ENCODE results near the gene PHLPP1. TPM values are rescaled to one million over a fixed set of nuclear protein-coding genes. Genes with fewer than 3 reads are reported as not detected.

The PHLPP1 gene
- total and polyA plus RNA-seq, 10 donors: 1.2 to 10.6 (median 6.7) TPM

DNA sequence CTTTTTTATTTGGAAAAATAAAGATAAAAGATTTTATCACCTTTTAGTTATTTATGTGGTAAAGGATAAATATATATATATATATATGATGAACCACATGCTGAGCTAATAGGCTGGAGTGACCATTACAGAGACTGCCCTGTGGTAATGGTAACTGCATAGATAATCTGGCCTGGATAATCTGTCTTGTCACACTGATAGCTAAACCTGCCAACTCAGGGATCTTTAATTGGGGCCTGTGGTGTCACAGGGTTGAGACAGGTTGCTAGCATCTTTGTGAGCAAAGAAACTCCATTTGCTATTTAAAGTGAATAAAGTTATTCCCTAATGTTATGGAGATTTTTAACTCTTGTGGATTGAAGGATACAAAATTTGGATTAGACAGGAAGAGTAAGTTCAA lies 203.0 kb downstream of the PHLPP1 start:
- intact Hi-C loops (cut with DNase I; ENCODE audit: low total_unique reads): no loop called here
- H3K4me3 ChIP-seq: no peak overlapping the region
- H3K36me3 ChIP-seq: peaks cover 0 to 22% (median 8%) of the 10 kb centered on the region in 6 donors

DNA sequence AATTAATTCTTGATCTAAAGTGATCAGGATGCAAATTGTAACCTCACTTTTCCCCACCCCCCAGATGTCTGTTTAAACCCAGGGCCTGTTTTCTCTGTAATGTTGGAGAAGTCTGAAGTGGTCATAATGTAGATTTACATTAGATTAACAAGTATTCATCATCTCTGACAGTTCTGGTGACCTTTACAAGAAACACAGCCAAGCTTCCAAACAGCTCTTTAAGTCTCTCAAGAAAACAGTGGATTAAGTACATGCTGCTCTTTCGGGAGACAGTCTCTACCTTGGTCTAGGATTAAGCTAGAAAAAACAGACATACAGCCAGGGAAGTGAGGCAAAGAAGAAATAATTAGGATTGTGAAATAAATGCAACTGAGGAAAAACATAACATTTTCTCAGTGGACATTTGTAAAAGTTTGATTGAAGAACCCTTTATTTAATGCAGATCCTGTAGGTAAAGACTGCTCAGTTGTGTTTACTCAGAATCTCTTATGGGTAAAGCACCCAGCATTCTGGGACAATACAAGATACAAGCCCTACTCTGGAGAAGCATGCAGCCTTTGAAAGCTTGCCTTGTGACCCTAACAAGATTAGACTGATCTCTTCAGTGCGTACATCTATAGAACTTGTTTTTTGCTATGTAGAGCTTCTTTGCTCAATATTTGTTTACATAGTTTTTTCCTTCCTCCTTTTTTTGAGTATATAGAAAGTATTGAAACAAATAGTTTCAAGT lies 203.9 kb downstream of the PHLPP1 start:
- TF ChIP-seq POLR2AphosphoS5 (IDR thresholded peaks at IDR 0.05): no peak
- TF ChIP-seq POLR2A (IDR thresholded peaks at IDR 0.05): no peak
- TF ChIP-seq, protein P1, sequence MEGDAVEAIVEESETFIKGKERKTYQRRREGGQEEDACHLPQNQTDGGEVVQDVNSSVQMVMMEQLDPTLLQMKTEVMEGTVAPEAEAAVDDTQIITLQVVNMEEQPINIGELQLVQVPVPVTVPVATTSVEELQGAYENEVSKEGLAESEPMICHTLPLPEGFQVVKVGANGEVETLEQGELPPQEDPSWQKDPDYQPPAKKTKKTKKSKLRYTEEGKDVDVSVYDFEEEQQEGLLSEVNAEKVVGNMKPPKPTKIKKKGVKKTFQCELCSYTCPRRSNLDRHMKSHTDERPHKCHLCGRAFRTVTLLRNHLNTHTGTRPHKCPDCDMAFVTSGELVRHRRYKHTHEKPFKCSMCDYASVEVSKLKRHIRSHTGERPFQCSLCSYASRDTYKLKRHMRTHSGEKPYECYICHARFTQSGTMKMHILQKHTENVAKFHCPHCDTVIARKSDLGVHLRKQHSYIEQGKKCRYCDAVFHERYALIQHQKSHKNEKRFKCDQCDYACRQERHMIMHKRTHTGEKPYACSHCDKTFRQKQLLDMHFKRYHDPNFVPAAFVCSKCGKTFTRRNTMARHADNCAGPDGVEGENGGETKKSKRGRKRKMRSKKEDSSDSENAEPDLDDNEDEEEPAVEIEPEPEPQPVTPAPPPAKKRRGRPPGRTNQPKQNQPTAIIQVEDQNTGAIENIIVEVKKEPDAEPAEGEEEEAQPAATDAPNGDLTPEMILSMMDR (IDR thresholded peaks at IDR 0.05 in 8 of 11, conservative IDR thresholded peaks at IDR 0.05 in 3 of 11): no peak
- Histone ChIP-seq H3K27ac (peak overlapping the region in 1 of 8 donors; percentile 61), H3K27me3 (replicated peaks in 1 of 7) (no peaks in the 10 kb centered on the region), H3K9me3 (no peaks in the 10 kb centered on the region), H3K4me1 (no peaks in the 10 kb centered on the region), H3K36me3 (peaks cover 0 to 22% (median 8%) of the 10 kb centered on the region in 6 donors), H3K4me3 (no peak overlapping the region)
- 57 to 67% (median 63%) methylated on average over 2 of the region's 2 CpGs for WGBS, 5 donors
- intact Hi-C loops (cut with DNase I; ENCODE audit: low total_unique reads): no loop called here
- DNase-seq: no peak

More for the DNA sequence above, 203.0 kb downstream of the PHLPP1 start:
- no peak for DNase-seq
- no peak for TF ChIP-seq POLR2AphosphoS5 (IDR thresholded peaks at IDR 0.05)
- TF ChIP-seq, protein P1 (IDR thresholded peaks at IDR 0.05 in 8 of 11, conservative IDR thresholded peaks at IDR 0.05 in 3 of 11): no peak
- TF ChIP-seq POLR2A (IDR thresholded peaks at IDR 0.05): no peak
- Histone ChIP-seq H3K9me3 (no peaks in the 10 kb centered on the region), H3K27me3 (replicated peaks in 1 of 7) (no peaks in the 10 kb centered on the region), H3K4me1 (no peaks in the 10 kb centered on the region), H3K27ac (no peak overlapping the region)

DNA sequence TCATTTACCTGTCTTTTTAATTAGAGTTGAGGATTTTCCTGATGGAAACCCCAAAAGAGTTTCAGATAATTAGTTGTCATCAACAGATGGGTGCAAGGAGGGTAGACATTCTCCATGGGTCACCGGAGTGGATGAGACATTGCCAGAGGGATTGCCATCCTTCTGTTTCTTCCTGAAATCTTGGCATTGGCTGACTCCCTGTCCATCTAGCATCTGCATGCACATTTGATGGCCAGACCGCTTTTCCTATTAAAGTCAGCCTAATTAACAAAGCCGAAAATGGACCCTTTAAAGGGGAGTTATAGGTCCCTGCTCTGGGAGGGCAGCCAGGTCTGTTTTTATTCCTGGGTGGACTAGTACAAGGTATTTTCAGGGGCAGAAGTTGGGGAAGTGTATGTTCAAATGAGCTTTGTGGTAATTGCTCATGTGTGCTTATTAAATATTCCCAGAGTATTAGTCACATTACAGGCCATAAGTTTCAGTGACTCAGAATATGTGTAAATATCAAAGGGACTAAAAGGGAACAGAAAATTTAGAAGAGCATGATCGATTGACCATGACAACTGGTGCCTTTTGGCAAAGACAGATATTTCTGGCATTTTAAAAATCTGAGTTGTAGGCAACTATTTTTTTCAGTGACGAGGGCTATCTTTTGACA lies 209.8 kb downstream of the PHLPP1 start:
- H3K4me1 ChIP-seq: no peaks in the 10 kb centered on the region
- no peak overlapping the region for H3K4me3 ChIP-seq
- DNase-seq: no peak
- no peaks in the 10 kb centered on the region for H3K27me3 ChIP-seq (replicated peaks in 1 of 7)
- whole genome bisulfite sequencing, 5 donors: 86 to 91% (median 90%) methylated on average over 5 of the region's 5 CpGs
- no peak overlapping the region for H3K27ac ChIP-seq
- no peaks in the 10 kb centered on the region for H3K9me3 ChIP-seq
- intact Hi-C loops (cut with DNase I; ENCODE audit: low total_unique reads): no loop called here
- peaks cover 0 to 19% (median 6%) of the 10 kb centered on the region in 6 donors for H3K36me3 ChIP-seq
- TF ChIP-seq, protein P1 (IDR thresholded peaks at IDR 0.05 in 8 of 11, conservative IDR thresholded peaks at IDR 0.05 in 3 of 11): no peak
- TF ChIP-seq POLR2A (IDR thresholded peaks at IDR 0.05) (no peak), POLR2AphosphoS5 (IDR thresholded peaks at IDR 0.05) (no peak)

DNA sequence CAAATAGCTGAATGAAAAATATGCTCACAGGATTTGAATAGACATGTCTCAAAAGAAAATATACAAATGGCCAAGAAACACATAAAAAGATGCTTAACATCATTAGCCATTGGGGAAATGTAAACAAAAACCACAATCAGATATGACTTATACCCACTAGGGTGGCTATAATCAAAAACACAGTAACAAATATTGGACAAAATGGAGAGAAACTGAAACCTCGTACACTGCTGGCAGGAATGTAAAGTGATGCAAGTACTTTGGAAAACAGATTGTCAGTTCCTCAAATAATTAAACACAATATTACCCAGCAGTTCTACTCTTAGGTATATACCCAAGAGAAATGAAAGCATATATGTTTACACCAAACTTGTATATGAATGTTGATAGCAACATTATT lies 213.0 kb downstream of the PHLPP1 start:
- Histone ChIP-seq H3K4me3 (no peak overlapping the region), H3K27ac (no peak overlapping the region), H3K36me3 (peaks cover 0 to 6% (median 0%) of the 10 kb centered on the region in 6 donors), H3K27me3 (replicated peaks in 1 of 7) (no peaks in the 10 kb centered on the region), H3K4me1 (no peaks in the 10 kb centered on the region), H3K9me3 (peaks cover 0 to 17% (median 13%) of the 10 kb centered on the region in 8 donors)
- no peak for DNase-seq
- WGBS, 5 donors: 50 to 78% (median 60%) methylated on average over 1 of the region's 1 CpG
- intact Hi-C loops (cut with DNase I; ENCODE audit: low total_unique reads): no loop called here
- TF ChIP-seq, protein P1 (IDR thresholded peaks at IDR 0.05 in 8 of 11, conservative IDR thresholded peaks at IDR 0.05 in 3 of 11): no peak
- TF ChIP-seq POLR2A (IDR thresholded peaks at IDR 0.05) (no peak), POLR2AphosphoS5 (IDR thresholded peaks at IDR 0.05) (no peak)

Measured in spleen (tissue), 11 donors.